Stimulated activated CD8-positive, alpha-beta memory T cell treated with anti-CD3 and anti-CD28 coated beads, Interleukin-7, amount 100 ng/mL, for 4 hours (primary cell): ENCODE measurements around the gene PPP1R9B.

Experiments
- DNase-seq, 2 donors: peaks; one replicate each; pipeline ENCODE4 v3.0.0-alpha.2; 2020; ENCODE audit warnings: low read depth in 2 of 2

PPP1R9B gene, protein sequence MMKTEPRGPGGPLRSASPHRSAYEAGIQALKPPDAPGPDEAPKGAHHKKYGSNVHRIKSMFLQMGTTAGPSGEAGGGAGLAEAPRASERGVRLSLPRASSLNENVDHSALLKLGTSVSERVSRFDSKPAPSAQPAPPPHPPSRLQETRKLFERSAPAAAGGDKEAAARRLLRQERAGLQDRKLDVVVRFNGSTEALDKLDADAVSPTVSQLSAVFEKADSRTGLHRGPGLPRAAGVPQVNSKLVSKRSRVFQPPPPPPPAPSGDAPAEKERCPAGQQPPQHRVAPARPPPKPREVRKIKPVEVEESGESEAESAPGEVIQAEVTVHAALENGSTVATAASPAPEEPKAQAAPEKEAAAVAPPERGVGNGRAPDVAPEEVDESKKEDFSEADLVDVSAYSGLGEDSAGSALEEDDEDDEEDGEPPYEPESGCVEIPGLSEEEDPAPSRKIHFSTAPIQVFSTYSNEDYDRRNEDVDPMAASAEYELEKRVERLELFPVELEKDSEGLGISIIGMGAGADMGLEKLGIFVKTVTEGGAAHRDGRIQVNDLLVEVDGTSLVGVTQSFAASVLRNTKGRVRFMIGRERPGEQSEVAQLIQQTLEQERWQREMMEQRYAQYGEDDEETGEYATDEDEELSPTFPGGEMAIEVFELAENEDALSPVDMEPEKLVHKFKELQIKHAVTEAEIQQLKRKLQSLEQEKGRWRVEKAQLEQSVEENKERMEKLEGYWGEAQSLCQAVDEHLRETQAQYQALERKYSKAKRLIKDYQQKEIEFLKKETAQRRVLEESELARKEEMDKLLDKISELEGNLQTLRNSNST

DNA sequence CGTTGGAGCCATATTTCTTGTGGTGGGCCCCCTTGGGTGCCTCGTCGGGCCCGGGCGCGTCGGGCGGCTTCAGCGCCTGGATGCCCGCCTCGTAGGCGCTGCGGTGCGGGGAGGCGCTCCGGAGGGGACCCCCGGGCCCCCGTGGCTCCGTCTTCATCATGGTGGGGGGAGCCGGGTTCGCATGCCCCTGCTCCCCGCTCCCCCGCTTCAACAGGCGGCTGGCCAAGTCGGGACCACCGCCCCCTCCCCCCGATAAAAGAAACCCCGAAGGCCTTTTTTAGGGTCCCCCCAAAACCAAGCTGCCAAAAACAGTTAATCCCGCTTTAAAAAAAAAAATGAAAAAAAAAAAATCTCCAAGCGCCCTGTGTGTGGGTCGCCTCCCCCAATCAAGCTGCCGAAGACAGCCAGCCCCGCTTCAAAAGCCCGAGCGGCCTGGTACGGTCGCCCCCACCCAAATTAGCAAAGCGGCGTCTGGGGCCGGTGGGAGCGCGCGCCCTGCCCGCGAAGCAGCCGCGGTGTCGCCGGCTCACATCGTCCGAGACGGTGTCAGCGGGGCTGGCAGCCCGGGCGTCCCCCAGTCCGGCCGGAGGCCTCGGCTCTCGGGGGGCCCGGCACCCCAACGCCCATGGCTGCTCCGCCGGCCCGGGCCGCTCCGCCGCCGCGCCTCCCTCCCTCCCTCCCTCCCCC lies at the start of gene PPP1R9B:
TSS of gene PPP1R9B (minus strand) at position 324 of the 687 bp plus-strand sequence. CDS start at position 160, 164 bp downstream.
- no peak for DNase-seq

DNA sequence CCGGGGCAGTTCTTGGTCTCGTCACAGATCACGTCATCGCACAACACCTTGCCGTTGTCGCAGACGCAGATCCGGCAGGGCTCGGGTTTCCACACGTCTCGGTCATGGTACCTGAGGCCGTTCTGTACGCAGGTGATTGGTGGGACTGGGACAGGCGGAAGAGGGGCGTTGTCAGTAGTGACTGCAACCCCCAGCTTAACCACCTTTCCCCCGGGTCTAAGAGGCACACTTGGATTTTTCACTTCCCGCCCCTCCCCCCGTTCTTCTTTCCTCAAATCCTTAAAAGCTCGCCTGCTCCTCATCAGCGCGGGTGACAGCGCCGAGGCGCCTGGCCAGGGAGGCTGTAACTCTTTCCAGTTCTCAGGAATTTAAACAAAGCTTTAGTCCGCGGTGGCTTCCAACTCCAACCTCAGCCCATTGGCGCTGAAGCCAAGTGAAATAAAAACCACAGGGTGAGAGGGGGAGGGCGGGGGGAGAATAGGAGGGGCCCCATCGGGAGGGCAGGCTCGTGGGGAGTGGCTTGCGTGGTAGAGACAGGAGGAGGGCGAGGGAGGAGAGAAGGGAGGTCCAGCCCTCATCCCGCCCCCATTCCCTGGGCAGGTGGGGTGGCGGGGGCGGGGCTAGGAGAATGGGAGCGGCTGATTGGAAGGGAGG lies 49.5 kb upstream of the PPP1R9B start:
- DNase-seq = peak; percentile 42 to 48

DNA sequence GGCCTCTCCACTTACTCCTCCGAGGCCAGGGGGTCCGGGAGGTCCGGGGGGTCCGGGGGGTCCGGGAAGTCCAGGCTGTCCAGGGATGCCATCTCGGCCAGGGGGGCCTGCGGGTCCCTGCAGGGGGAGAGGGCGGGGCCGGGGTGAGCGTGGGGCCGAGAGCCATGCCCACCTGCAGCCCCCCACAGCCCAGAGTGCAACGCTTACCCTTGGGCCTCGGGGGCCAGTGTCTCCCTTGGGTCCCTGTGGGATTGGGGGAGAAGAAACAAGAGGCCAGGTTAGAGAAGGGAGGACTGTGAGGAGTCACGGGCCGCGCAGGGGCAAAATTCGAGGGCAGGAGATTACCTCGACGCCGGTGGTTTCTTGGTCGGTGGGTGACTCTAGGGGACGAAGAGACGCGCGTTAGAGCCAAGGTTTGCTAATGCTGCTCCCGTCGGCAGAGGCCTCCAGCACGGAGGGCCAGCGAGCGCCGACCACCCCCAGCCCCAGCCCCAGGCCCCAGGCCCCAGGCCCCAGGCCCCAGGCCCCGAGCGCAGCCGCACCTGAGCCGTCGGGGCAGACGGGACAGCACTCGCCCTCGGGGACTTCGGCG lies 48.8 kb upstream of the PPP1R9B start:
- no peak for DNase-seq

DNA sequence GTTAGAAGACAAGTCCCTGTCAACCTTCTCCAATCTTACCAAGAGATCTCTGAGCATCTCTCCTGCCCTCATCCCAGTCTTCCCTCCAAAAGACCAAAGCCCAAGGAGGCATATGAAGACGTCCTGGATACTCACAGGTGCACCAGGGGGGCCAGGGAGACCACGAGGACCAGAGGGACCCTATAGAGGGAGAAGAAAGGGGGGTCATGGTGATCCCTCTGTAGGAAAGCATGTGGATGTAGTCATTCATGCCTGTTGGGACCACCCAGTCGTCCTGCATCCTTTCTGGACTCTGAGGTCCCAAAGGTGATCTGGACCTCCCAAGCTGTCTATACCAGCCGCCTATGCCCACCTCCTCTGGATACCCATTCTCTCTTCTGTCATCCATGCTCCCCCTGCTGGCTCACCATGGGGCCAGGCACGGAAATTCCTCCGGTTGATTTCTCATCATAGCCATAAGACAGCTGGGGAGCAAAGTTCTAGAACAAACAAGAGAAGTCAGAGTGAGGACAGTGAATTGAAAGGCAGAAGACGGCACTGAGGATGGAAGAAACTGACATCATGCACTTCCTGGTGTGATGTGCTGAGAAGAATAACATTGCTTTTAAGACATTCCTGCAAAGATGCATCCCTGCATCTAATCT lies 47.7 kb upstream of the PPP1R9B start:
- peak; percentile 18 to 33 for DNase-seq

DNA sequence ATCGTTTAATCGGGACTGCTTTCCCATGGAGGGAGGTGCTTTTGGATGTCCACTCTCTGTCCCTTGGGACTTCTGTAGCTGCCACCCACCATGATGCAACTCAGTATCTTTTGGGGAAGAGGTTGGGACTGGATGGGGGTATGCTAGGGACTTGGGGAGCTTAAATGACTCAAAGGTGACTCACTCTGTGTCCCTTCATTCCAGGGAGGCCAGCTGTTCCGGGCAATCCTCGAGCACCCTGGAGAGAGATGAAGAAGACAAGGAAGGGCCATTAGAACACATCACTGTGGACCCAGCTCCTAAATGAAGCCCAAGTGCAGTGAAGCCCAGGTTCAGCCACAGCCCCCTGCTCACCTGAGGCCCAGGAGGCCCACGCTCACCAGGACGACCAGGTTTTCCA lies 46.3 kb upstream of the PPP1R9B start:
- no peak for DNase-seq

DNA sequence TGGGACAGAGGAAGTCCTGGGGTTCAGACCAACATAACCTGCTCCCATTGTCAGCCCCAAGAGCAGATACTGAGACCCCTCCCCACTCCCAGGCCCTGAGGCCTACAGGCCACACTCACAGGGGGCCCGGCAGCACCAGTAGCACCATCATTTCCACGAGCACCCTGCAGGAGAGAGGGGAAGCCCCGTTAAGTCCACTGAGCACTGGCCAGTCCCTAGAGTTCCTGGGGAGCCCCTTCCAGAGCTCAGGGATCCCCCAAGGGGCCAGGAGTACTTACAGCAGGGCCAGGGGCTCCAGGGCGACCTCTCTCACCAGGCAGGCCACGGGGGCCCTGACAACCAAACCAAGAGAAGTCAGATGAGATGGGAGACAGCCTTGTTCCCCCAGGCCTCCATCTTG lies 45.6 kb upstream of the PPP1R9B start:
- no peak for DNase-seq

DNA sequence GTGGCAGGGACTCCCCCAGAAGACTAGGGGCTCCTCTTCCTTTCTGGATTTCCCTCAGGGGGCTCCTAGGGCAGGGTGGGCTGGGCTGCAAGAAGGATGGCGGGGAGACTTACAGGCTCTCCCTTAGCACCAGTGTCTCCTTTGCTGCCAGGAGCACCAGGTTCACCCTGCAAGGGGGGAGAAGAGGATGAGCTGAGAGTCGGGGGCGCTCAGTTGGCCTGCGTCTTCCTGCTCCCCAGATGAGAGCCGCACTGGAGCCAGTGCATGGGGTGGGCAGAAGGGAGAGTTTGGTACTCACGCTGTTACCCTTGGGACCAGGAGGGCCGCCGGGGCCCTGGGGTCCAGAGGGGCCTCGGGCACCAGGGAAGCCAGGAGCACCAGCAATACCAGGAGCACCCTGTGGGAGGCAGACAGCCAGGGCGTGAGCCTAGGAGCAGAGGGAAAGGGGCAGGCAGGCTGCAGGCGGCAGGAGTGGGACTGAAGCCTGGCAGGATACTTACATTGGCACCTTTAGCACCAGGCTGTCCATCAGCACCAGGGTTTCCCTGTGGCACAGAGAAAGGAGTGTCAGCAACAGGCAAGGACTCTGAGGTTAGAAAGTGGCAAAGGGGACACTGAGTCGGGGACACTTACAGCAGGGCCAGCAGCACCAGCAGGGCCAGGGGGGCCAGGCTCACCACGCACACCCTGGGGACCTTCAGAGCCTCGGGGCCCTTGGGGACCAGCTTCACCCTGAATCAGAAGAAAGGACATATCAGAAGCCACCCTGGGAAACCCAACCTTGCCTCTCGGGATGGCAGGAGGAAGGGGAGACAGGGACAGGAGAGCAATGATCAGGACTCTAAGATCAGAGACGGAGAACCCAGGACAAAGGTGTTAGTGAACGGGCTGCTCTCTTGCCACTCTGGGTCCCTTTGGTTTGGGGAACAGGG lies 44.7 kb upstream of the PPP1R9B start:
- DNase-seq = no peak

DNA sequence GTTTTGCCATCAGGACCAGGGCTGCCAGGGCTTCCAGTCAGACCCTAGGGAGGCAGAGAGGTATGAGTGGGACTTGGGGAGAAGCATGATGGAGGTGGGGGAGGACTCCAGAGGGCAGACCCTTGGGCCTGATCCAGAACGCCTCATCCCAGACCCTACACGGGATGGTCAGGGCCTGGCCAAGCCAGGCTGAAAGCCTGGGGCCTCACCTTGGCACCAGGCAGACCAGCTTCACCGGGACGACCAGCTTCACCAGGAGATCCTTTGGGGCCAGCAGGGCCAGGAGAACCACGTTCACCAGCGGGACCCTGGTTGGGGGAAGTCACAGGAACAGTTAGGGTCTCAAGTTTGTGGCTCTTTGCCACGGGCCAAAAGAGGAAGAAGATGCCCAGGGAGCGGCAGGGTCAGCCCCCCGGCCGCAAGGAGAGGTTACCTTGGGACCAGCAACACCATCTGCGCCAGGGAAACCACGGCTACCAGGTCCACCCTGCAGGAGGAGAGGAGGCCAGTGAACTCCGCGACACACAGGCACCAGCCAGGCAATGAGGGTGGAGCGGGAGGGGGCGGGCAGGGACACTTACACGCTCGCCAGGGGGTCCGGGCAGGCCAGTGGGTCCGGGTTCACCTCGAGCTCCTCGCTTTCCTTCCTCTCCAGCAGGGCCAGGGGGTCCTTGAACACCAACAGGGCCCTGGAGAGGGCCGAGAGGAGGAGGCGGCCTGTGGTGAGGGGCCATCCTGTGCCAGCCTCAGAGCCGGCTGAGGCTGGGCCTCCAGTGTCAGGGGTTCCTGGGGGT lies 43.9 kb upstream of the PPP1R9B start:
- no peak for DNase-seq

DNA sequence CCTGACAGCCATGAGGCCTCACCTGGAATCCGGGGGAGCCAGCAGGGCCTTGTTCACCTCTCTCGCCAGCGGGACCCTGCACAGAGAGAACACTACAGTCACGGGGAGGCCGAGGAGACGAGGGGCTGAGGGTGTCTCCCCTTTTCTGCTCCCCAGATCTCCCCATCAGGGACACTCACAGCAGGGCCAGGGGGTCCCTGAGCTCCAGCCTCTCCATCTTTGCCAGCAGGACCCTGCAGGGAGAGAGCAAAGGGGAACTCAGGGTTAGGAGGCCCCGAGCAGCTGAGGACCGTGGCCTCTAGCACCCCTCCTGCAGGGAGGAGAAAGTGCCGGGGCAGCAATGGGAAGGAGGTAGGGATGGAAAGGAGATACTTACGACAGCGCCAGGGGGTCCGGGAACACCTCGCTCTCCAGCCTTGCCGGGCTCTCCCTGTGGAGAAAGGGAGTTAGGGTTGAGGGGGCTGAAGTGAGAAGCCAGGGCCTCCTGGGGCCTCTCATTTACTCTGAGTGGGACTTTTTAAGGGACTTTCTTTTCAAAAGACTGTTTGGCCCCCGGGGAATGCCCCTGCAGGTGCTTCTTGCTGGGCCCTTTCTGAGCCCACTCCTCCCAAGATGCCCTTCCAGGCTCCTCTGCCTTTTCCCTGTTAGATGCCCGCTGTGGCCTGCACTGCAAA lies 42.3 kb upstream of the PPP1R9B start:
- no peak for DNase-seq

DNA sequence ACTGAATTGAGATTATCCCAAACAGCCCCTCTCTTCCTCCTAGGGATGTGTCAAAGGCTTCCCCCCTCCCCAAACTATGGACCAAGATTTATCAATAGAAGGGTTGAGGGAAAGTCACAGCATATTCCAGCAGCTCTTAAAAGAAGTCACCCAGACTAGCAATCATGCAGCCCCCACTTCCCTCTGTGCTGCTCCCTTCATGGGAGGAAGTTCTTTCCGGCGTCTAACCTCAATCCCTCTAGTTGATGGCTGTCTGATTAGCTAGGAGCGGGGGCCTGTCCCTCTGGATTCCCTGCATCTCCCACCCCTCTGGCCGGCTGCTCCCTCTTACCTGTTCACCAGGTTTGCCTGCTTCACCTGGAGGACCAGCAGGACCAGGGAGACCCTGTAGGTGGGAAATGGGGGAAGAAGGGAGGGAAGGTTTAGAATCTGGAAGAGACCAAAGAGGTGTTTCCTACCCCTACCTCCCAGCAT lies 41.7 kb upstream of the PPP1R9B start:
- no peak for DNase-seq

DNA sequence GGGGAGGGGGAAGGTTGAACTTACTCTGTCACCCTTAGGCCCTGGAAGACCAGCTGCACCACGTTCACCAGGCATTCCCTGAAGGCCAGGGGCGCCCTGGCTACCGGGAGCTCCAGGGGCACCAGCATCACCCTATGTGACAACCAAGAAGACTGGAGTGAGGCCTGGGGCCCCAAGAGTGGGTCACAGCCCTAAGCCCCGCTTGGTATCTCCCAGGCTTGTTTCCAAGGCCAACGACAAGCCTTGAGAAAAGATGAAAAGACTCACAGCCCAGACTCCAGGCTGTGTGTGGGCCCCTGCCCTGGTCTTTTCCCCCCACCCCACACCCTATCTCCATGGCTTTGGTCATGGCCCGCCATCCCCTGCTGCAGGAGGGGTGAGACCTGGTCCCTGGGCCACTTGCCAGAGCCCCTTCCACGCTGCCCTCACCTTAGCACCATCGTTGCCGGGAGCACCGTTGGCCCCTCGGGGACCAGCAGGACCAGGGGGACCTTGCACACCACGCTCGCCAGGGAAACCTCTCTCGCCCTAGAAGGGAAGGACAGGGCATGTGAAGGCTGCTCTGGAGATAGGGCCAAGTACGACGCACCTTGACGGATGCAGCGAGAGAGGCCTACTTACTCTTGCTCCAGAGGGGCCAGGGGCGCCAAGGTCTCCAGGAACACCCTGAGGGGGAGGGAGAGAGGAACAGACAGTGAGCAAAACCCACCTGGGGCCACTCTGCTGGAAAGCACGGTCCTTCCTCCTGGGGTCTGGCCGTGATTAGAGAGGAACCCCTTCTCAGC lies 41.1 kb upstream of the PPP1R9B start:
- DNase-seq = no peak

DNA sequence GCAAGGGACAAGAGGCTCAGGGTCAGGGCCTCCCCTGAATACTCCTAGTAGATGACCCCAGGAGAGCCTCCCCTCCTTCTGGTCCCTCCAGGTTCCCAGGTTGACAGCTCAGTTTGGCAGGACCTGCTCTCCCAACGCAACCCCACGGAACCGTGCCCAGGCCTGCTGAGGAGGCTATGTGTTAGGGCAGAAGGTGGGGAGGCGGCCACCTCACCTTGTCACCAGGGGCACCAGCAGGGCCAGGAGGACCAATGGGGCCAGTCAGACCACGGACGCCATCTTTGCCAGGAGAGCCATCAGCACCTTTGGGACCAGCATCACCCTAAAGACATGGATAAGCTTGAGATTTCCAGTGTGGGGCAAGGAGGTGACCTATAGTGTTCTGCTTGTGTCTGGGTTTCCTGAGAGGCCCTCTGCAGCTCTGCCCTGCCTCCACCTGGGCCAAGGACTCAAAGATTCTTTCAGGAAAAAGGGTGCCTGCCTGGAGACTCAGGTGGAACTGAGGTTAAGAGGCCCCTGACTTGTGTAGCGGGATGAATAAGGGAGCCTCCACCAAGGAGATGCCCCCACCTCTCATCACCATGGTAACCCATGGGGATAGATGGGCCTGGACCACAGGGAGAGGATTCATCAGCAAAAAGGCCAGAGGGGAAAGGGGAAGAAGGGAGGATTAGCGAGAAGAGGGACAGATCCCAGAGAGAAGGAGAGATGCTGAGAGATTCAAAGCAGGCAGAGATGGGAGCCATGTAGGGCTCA lies 40.3 kb upstream of the PPP1R9B start:
- DNase-seq = no peak

DNA sequence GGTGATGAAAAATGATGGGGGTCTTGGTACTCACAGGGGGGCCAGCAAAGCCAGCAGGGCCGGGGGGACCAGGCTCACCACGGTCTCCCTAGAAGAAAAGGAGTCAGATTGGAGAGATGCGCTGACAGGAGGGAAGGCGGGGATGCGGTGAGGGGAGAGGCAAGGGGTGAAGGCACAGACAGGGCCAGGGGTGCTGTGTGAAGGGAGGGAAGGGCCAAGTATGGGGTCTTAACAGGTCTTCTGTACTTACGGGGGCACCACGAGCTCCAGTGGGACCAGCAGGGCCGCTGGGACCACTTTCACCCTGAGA lies 39.8 kb upstream of the PPP1R9B start:
- DNase-seq = no peak

DNA sequence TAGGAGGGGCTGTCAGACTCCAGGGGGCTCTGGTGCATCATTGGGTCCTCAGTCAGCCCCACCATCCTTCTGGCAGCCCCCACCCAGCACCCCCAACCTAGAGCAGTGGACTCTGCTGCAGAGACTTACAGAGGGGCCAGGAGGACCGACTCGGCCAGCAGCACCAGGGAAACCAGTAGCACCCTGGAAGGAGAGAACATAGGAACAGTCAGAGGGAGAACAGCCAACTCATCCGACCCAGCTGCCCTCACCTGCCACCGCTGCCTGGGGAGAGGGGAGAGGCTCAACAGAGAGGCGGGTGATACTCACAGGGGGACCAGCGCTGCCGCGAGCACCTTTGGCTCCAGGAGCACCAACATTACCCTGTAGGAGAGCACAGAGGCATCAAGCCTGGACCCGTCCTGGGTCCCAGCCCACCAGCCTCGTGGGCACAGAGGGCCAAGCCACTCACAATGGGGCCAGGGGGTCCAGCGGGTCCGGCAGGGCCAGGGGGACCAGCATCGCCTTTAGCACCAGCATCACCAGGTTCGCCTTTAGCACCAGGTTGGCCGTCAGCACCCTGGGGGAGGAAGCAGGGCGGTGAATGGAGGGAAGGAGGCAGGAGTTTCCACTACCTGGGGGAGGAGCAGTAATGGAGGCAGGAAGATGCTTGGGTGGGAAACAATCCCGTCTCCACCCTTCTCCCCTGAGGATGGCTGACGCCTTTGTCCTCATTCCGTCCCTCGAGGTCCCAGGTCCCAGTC lies 39.2 kb upstream of the PPP1R9B start:
- no peak for DNase-seq

DNA sequence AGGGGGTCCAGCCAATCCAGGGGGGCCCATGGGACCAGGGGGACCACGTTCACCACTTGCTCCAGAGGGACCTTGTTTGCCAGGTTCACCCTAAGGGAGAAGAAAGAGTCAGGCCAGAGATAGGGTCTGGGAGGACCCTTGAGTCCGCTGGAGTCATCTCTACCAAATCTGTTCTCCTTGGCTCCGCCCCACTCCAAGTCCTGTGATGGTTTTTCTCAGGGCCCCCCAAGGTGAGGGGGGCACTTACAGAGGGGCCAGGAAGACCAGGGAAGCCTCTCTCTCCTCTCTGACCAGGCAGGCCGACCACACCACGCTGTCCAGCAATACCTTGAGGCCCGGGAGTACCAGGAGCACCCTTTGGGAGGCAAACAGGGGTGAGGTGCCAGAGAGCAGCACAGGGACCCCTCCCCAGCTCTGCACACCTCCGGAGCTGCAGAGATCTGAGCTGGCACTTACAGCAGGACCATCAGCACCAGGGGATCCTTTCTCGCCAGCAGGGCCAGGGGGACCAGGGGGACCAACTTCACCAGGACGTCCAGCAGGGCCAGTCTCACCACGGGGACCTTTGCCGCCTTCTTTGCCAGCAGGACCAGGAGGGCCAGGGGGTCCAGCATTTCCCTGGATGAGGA lies 38.6 kb upstream of the PPP1R9B start:
- DNase-seq = no peak

DNA sequence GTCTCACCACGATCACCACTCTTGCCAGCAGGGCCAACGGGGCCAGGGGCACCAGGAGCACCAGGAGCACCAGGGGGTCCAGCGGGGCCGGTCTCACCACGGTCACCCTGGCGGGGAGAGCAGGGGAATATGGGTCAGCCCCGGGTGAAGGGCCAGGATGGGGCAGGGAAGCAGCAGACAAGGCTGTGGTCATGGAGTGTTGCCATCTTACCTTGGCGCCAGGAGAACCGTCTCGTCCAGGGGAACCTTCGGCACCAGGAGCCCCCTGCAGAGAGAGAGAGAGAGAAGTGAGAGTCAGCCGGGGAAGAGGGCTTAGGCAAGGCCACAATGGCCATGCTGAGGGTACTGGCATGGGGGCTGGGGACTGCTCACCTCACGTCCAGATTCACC lies 38.0 kb upstream of the PPP1R9B start:
- DNase-seq = no peak
